Neural cell (in vitro differentiated cells): Measurements from ENCODE around the gene GABPB1.

Source experiments
- CTCF ChIP-seq: fragments of 450-650 bp; IDR thresholded peaks from 2 replicates; pipeline ENCODE4 v1.5.1; 2014; ENCODE audit warnings: antibody characterized with exemption, mild to moderate bottlenecking, moderate library complexity; ENCODE audit not compliant: poor library complexity, severe bottlenecking
- EZH2 ChIP-seq: fragments of 200-600, 300-800 bp; shearing (Covaris generic), sonication (generic); IDR thresholded peaks from 2 replicates; pipeline ENCODE4 v1.6.1; 2014; ENCODE audit warnings: antibody characterized with exemption, low read length, borderline replicate concordance, mild to moderate bottlenecking; ENCODE audit not compliant: insufficient read depth, poor library complexity, severe bottlenecking
- RAD21 ChIP-seq: fragments of 450-650 bp; conservative IDR thresholded peaks from 2 replicates; pipeline ENCODE4 v1.6.1; 2014; ENCODE audit warnings: antibody characterized with exemption, mild to moderate bottlenecking, moderate library complexity
- REST ChIP-seq: IDR thresholded peaks from 2 replicates; pipeline ENCODE4 v1.6.1; 2012; ENCODE audit warnings: borderline replicate concordance
- SMC3 ChIP-seq: fragments of 450-650 bp; conservative IDR thresholded peaks from 2 replicates; pipeline ENCODE4 v1.6.1; 2014; ENCODE audit warnings: antibody characterized with exemption, mild to moderate bottlenecking, moderate library complexity; ENCODE audit not compliant: poor library complexity

DNA sequence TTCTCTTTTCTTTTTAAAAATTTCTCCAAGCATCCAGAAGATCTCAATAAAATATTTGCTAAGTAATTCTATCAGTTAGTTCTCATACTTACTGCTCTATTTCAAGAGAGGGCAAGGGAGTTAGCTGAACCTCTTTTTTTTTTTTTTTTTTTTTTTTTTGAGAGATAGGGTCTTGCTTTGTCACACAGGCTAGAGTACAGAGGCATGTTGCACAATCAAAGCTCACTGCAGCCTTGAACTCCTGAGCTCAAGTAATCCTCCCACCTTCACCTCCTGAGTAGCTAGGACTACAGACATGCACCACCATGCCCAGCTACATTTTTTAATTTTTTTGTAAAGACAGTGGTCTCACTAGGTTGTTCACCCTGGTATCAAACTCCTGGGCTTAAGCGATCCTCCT lies 110.8 kb downstream of the GABPB1 start:
- TF ChIP-seq CTCF (no peak), SMC3 (no peak), EZH2 (no peak), REST (no peak), RAD21 (no peak)
